HepG2 (cell line): ENCODE data around the gene SLC25A22. TPM values are rescaled to one million over a fixed set of nuclear protein-coding genes. Genes with fewer than 3 reads are reported as not detected.

Source experiments
- ATF5 ChIP-seq: sonication (generic); formaldehyde crosslinking; IDR thresholded peaks from 2 replicates; pipeline ENCODE4 v1.4.0; 2020; ENCODE audit warnings: mild to moderate bottlenecking, low read depth, missing genetic modification reagents
- BRF2 ChIP-seq: sonication (generic); formaldehyde crosslinking; IDR thresholded peaks from 2 replicates; pipeline ENCODE4 v1.8.1; 2022; ENCODE audit warnings: mild to moderate bottlenecking, missing genetic modification reagents
- DBP ChIP-seq: sonication (generic); formaldehyde crosslinking; IDR thresholded peaks from 2 replicates; pipeline ENCODE4 v1.4.0; 2020; ENCODE audit warnings: missing genetic modification reagents; ENCODE audit errors: not compliant biosample characterization
- HNF4G ChIP-seq, 2 experiments: sonication (generic) in 1 of 2; formaldehyde crosslinking in 1 of 2; IDR thresholded peaks; 2 replicates each; pipeline versions ENCODE4 v1.4.0 to v1.6.1; 2011 to 2020; ENCODE audit warnings: borderline replicate concordance in 2 of 2, low read depth in 2 of 2, mild to moderate bottlenecking in 2 of 2, low read length in 1 of 2, missing genetic modification reagents in 1 of 2, moderate library complexity in 1 of 2
- HNRNPL ChIP-seq: fragments of 200-400 bp; formaldehyde crosslinking; IDR thresholded peaks from 2 replicates; pipeline ENCODE4 v1.6.1; 2017; ENCODE audit warnings: mild to moderate bottlenecking, low read depth, low read length
- KAT7 ChIP-seq: IDR thresholded peaks from 2 replicates; pipeline ENCODE4 v1.6.1; 2018; ENCODE audit warnings: borderline replicate concordance, missing compliant biosample characterization
- KDM5B ChIP-seq: sonication (generic); formaldehyde crosslinking; IDR thresholded peaks from 2 replicates; pipeline ENCODE4 v1.4.0; 2020; ENCODE audit warnings: missing genetic modification reagents, mild to moderate bottlenecking, borderline replicate concordance
- MIER3 ChIP-seq: IDR thresholded peaks from 2 replicates; pipeline ENCODE4 v1.6.1; 2016; ENCODE audit warnings: missing compliant biosample characterization, borderline replicate concordance
- POLR2A ChIP-seq, 2 experiments: IDR thresholded peaks; 2 replicates each; pipeline ENCODE4 v1.6.1; 2011; ENCODE audit warnings: low read depth in 2 of 2, low read length in 2 of 2, mild to moderate bottlenecking in 1 of 2, moderate library complexity in 1 of 2; ENCODE audit not compliant: insufficient read depth in 1 of 2
- POLR2G ChIP-seq: fragments of 200-400 bp; formaldehyde crosslinking; IDR thresholded peaks from 2 replicates; pipeline ENCODE4 v1.6.1; 2018; ENCODE audit warnings: mild to moderate bottlenecking, low read depth, low read length, moderate library complexity
- RARG ChIP-seq: sonication (generic); formaldehyde crosslinking; IDR thresholded peaks from 2 replicates; pipeline ENCODE4 v1.4.0; 2020; ENCODE audit warnings: low read depth, mild to moderate bottlenecking, missing genetic modification reagents
- THAP9 ChIP-seq: sonication (generic); formaldehyde crosslinking; IDR thresholded peaks from 2 replicates; pipeline ENCODE4; 2020; ENCODE audit warnings: missing genetic modification reagents, mild to moderate bottlenecking, borderline replicate concordance
- TRAFD1 ChIP-seq: sonication (generic); formaldehyde crosslinking; IDR thresholded peaks from 2 replicates; pipeline ENCODE4 v1.5.1; 2020; ENCODE audit warnings: missing genetic modification reagents, mild to moderate bottlenecking, borderline replicate concordance
- TSC22D2 ChIP-seq: sonication (generic); formaldehyde crosslinking; IDR thresholded peaks from 2 replicates; pipeline ENCODE4 v1.5.1; 2020; ENCODE audit warnings: missing genetic modification reagents, mild to moderate bottlenecking, borderline replicate concordance
- ZBTB38 ChIP-seq: sonication (generic); formaldehyde crosslinking; IDR thresholded peaks from 2 replicates; pipeline ENCODE4 v1.5.1; 2020; ENCODE audit warnings: mild to moderate bottlenecking, missing genetic modification reagents
- ZNF235 ChIP-seq: sonication (generic); formaldehyde crosslinking; IDR thresholded peaks from 2 replicates; pipeline ENCODE4 v1.8.1; 2023; ENCODE audit warnings: mild to moderate bottlenecking, missing genetic modification reagents, borderline replicate concordance
- ZNF572 ChIP-seq: sonication (generic); formaldehyde crosslinking; IDR thresholded peaks from 2 replicates; pipeline ENCODE4 v1.5.1; 2020; ENCODE audit warnings: mild to moderate bottlenecking, missing genetic modification reagents
- ZSCAN5A ChIP-seq: sonication (generic); formaldehyde crosslinking; IDR thresholded peaks from 2 replicates; pipeline ENCODE4 v1.8.0; 2022; ENCODE audit warnings: mild to moderate bottlenecking, missing genetic modification reagents, borderline replicate concordance
- polyA plus RNA-seq, 8 experiments: library from polyadenylated mRNA; depleted of rRNA in 3 of 8; stranded (reverse) in 7 of 8; unstranded in 1 of 8; fragments of >200 nt; fragmentation: Illumina TruSeq in 4 of 8; extraction: Trizol in 4 of 8; gene quantifications; 2 replicates each; pipeline versions ENCODE4 v1.2.1 to v1.2.3, GENCODE V29; 2011 to 2016; ENCODE audit warnings: low read depth in 4 of 8, missing spikeins in 1 of 8, mixed read lengths in 1 of 8; ENCODE audit not compliant: insufficient read depth in 1 of 8
- total RNA-seq, 5 experiments: library from RNA; depleted of rRNA; stranded (reverse); fragments of >200 nt; fragmentation: Illumina TruSeq; extraction: Trizol; gene quantifications; 2 replicates each; pipeline ENCODE4 v1.2.3, GENCODE V29; 2016; ENCODE audit warnings: low read depth in 1 of 5

The SLC25A22 gene
- total and polyA plus RNA-seq, 2 of the 13 experiments (the other 11 are each of a cell fraction or from before 2014, with no cell fraction given) = 12.4 to 19.2 TPM

- TF ChIP-seq ZBTB38 (CRISPR knock-in tag) (peak; percentile 49; the same call in 1 of the 2 replicates), DBP (CRISPR knock-in tag) (no peak), KAT7 (CRISPR knock-in tag) (no peak), RARG (no peak), KDM5B (CRISPR knock-in tag) (0 out of 2 replicates have a peak, but pooled peaks have one; percentile 13), TRAFD1 (no peak), MIER3 (CRISPR knock-in tag) (0 out of 2 replicates have a peak, but pooled peaks have one; percentile 27), HNRNPL (0 out of 2 replicates have a peak, but pooled peaks have one; percentile 35), ZNF235 (0 out of 2 replicates have a peak, but pooled peaks have one; percentile 12), THAP9 (CRISPR knock-in tag) (peak; percentile 10; the same call in 1 of the 2 replicates), POLR2G (0 out of 2 replicates have a peak, but pooled peaks have one; percentile 14), ATF5 (CRISPR knock-in tag) (no peak), TSC22D2 (CRISPR knock-in tag) (no peak), HNF4G (IDR thresholded peaks at IDR 0.05; ENCODE audit: borderline replicate concordance, low read depth, low read length) (no peak), HNF4G (CRISPR knock-in tag; IDR thresholded peaks at IDR 0.05; ENCODE audit: borderline replicate concordance, low read depth) (no peak), ZSCAN5A (0 out of 2 replicates have a peak, but pooled peaks have one; percentile 33), ZNF572 (CRISPR knock-in tag) (no peak), BRF2 (CRISPR knock-in tag) (no peak), POLR2A (IDR thresholded peaks at IDR 0.05; ENCODE audit: insufficient read depth in 1 of 2, low read depth in 2 of 2, low read length in 2 of 2) (peak in 1 of 2 experiments; percentile 36; a peak in 1 of 4 replicates)
Measured at GRCh38 chr11:797296-798092, 587 bp downstream of the SLC25A22 start (continued).
